GM18499 (cell line): ENCODE data around the gene TTLL12.

Experiments
- ATAC-seq: cut with Tn5 transposase; IDR thresholded peaks from one replicate; pipeline ENCODE4 v1.9.1; 2021; ENCODE audit warnings: moderate number of reproducible peaks; ENCODE audit not compliant: insufficient read depth, unreplicated experiment

Gene TTLL12

GRCh38 chr22:43134553-43134952, 52.4 kb downstream of the TTLL12 start:
- no peak for ATAC-seq

- no peak for ATAC-seq
Observed at GRCh38 chr22:43133401-43133800, 53.5 kb downstream of the TTLL12 start.

- no peak for ATAC-seq
Observed at GRCh38 chr22:43131773-43132501, 55.0 kb downstream of the TTLL12 start.

GRCh38 chr22:43129426-43130425, 57.2 kb downstream of the TTLL12 start:
- ATAC-seq: no peak

- no peak for ATAC-seq
Observed at GRCh38 chr22:43128928-43129424, 58.0 kb downstream of the TTLL12 start.

- ATAC-seq: no peak
Observed at GRCh38 chr22:43128116-43128515, 58.8 kb downstream of the TTLL12 start.

- no peak for ATAC-seq
Observed at GRCh38 chr22:43127166-43127908, 59.6 kb downstream of the TTLL12 start.

GRCh38 chr22:43126501-43127165, 60.3 kb downstream of the TTLL12 start:
- no peak for ATAC-seq

GRCh38 chr22:43118953-43119458, 67.9 kb downstream of the TTLL12 start:
- no peak for ATAC-seq

- no peak for ATAC-seq
Observed at GRCh38 chr22:43118024-43118849, 68.7 kb downstream of the TTLL12 start.

- ATAC-seq: no peak
Observed at GRCh38 chr22:43116932-43117331, 70.0 kb downstream of the TTLL12 start.
